Measurements from ENCODE around the gene FANCL.
"Not testable (repeated sequence)": the region's sequence is repeated elsewhere in the genome, so short reads cannot be mapped to it uniquely, and the experiment has no call there.

FANCL gene

DNA sequence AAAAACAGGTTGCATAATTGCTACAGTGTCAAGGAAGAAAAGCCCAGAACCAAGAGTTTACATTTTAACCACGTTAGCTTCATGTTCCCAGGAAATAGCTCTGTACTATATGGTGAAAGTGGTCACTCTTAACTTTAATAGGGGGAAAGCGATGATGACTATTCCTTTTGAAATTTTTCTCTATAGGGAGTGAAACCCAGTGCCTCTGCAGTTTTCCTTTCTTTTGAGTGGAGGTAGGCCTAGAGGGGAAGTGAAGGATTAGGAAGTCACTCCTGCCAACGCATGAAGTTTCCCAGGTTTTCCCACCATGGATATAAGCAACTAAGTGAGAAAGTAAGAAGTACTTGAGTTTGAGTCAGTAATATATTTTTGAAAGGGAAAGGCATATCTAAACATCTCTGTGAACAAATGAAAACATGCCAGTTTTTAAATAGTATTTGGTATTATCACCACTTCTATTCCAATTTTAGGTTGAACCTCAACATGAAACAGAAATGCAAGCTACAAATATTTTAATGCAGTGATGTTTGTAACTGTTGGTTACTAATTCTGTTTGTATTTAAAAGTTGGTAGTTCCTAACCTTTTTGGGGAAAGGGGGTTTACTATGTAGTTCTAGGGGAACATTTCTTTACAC lies 102.6 kb downstream of the FANCL start:
- DNase-seq, result no peak

DNA sequence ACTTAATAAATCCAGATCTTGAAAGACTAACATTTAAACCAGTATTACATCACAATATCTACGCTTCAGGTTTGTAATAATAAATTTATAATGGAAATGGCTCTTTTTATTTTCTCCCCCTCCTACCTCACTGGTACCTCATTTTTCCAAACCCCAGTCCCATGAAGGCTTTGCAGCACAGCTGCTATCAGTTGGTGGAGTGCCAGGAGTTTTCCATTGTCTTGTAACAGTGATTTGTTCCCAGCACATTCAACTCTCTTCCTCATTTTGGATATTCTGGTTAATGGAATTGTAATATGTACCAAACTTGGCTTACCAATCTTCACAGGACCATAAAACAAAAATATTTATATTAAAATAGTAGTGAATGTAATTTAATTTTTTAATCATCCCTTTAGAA lies 103.3 kb downstream of the FANCL start:
- no peak for DNase-seq

DNA sequence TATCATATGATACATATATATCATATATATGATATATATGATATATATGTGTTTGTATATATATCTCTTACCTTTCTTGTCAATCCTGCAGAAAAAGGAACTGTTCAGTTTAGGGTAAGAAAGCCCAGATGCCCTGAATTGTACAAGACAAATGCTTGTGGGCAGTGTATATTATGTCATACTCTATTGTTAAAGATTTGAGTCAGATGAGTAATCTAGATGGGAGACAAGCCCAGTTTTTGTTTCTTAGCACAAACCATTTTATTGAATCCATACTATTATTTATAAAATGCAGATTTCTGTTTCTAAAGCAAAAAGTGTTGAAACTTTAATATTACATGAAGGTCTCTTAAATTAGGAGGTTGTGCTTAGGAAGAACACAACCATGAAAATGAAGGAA lies 103.9 kb downstream of the FANCL start:
- DNase-seq, result no peak

DNA sequence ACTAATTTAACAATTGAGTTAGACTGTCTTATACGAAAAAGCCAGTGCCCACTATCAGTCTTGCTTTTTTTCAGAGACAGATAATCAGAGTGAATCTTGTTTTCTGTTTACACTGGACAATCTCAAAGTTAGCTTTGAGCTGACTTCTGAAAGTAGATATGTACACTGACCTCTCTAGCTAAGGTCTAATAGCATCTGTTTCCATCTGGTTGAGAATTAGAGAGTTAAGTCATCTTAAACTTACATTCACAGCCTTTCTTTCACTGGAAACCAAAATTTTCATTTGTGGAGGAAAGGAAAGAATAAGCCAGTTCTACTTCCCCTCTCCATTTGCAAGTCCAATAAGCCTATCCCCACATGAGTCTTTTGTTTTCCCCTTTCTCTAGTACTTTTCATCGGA lies 105.3 kb downstream of the FANCL start:
- DNase-seq, result no peak

DNA sequence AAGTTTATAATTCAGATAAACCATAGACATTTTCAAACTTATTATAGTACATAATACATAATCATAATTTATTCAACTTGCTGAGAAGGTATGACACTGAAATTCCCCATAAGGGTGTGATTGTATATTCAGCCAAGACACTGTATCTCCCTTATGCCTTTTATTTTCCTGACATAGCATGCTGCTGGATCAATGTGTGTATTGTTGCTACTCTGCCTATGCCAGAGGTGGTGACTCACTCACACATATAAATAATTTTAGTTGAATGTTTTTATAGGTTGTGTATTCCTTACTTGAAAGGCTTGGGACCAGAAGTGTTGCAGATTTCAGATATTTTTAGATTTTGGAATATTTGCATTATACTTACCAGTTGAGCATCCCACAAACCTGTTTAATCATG lies 107.7 kb downstream of the FANCL start:
- no peak for DNase-seq

DNA sequence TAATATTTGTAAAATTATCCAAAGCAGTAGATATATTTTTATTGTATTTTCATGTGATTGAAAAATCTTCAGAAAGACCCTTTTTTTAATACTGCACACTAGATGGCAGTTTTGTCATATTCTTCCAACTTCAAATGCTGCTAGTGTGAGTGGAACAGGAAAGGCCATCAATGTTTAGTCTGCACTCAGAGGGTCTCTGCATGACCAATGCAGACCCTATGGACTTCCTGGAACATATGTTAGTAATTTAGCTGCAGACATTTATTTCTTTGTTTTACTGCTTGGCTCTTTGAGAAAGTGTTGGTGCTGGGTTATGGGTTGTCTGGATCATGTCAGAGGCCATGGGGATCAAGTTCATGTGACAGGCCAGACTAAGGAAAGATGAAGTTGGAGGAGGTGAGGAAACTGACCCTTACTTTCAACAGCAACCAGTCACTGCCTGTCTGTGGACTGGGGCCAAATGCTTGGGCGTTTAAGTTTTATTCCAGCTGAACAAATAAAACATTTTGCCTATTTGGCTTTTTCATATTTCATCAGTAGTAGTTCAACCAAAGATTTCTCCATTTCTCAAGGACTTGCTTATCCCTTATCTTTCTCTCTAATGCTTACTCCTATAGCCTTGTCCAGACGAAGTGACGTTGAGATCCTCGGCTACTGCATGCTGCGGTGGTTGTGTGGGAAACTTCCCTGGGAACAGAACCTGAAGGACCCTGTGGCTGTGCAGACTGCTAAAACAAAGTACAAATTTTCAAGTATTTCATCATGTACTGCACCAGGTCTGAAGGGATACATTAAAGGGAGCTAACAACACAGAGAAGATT lies 109.7 kb downstream of the FANCL start:
- no peak for DNase-seq

DNA sequence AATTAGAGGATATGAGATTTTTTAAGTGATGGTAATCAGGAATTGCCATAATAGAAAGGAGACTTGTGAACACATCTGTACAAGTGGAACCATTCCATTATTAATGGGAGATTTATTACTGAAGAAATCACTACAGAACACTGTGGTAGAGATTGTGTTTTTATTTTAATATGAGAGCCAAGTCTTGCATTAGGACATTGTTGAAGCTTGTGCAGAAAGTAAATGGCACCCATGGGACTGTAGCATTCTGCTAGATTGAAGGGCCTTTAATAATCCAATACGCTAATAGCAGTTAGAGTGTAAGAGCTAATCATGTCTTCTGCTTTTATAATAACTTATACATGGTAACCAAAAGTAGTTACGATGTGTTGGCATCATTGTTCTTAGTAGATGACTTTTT lies 110.9 kb downstream of the FANCL start:
- DNase-seq, result no peak

DNA sequence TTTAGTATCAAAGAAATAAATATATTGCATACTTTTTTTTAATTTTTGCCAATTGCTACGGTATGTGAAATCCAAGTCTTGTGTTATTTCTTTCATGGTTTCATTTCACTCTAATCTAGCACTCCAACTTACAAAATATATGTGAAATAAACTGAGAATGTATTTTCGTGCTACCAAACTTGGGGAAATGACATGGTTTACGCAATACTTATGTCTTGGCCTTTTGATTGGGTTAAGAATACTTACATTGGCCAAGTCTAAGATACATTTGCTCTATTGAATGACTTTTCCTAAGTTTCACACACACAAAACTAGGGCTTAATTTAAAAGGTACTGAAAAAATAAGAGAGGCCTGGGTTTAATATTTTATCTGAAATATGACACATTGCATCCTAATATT lies 114.0 kb downstream of the FANCL start:
- DNase-seq, result no peak

DNA sequence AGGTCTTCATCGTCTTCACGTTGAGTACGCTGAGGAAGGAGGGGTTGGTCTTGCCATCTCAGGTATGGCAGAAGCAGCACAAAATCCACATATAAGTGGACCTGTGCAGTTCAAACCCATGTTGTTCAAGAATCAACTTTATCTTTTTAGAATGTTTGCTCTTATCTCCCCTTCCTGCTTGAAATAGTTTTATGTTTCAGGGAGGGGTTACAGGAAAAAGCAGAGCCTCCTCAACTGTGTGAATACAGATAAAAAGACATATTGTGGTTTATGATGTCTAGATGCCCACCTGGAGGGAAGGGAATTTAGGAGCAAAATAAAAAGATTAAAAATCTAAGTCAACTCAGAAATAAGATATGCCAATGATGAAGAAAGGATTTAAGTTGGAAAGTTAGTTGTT lies 118.6 kb downstream of the FANCL start:
- no peak for DNase-seq

DNA sequence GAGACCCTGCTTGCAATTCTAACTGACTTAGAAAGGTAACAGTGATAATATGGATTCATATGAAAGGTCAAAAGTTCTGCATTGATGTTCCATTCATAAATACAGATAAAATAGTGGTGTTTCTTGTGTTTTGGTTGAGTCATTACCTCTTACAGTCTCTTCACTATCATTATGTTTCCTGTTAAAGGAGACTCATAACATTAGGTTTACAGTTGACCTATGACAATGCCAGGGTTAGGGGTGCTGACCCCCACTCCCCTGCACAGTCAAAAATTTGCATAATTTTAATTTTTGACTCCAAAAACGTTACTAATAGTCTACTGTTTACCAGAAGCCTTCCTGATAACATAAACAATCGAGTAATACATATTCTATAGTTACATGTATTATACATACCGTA lies 119.1 kb downstream of the FANCL start:
- DNase-seq, result no peak

DNA sequence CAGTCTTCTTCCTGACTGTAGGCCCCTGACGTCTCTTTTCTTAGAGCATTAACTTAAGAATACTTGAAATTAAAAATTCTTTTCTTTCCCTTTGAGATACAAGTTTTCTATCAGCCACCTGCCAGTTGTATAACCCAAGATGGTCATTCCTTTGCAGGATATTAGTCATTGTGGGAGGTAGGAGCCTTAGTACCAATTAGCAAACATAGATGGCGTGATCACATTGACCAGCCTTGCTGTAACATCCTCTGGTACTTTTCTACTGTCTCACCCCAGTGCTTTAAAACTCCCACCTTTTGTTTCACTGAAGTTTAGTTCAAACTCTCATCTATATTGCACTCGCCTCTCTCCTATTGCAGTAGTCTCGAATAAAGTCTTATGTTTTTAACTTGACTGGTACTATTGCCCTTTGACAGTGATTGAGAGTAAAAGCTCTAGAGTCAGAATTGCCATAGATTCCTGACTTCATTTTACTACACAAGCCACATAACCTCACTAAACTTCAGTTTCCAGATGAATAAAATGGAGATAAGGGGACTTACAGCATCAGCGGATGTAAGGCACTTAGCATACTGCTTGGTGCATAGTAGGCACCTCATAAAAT lies 120.4 kb downstream of the FANCL start:
- DNase-seq, result no peak

DNA sequence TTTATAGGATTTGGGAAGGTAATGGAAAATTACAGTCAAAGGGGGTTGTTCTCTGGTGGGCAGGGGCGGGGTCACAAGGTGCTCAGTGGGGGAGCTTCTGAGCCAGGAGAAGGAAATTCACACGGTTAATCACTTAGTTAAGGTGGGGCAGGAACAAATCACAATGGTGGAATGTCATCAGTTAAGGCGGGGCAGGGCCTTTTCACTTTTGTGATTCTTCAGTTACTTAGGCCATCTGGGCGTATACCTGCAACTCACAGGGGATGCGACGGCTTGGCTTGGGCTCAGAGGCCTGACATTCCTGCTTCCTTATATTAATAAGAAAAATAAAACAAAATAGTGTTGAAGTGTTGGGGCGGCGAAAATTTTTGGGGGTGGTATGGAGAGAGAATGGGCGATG lies 127.6 kb downstream of the FANCL start:
- not testable (repeated sequence) for DNase-seq

DNA sequence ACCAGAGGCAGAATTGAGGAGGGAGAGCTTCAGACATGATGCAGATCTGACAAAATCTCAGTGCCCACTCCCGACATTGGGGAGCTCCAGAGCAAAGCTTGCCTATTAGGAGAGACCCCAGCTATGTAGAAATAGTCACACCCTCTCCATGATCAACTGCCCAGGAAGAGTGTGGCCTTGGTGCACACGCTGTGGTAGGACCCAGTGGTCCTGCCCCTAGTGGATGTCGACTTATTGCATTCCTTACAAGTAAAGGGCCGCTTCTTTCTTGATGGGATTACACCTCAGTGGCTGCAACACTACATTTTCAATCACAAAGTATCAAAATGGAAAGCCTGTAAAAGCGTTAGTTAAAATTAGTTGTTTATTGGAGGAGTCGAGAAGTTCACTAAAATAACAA lies 130.4 kb downstream of the FANCL start:
- no peak for DNase-seq

DNA sequence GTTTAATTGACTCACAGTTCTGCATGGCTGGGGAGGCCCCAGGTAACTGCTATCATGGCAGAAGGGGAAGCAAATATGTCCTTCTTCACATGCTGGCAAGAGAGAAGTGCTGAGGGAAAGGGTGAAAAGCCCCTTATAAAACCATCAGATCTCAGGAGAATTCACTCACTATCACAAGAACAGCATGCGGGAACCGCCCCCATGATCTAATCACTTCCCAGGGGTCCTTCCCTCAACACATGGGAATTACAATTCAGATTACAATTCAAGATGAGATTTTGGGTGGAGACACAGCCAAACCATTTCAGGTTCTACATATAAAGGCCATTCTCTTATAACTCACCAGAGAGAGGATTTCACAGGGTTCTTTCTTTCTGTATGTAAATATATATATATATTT lies 131.6 kb downstream of the FANCL start:
- DNase-seq, result no peak
